HG02588 (cell line): ENCODE data around the gene ONECUT2.
"Not testable (repeated sequence)": the region's sequence is repeated elsewhere in the genome, so short reads cannot be mapped to it uniquely, and the experiment has no call there.

ENCODE experiments used
- ATAC-seq: cut with Tn5 transposase; IDR thresholded peaks from one replicate; pipeline ENCODE4 v1.9.1; 2021; ENCODE audit warnings: mild to moderate bottlenecking, moderate library complexity; ENCODE audit not compliant: unreplicated experiment

Gene ONECUT2

DNA sequence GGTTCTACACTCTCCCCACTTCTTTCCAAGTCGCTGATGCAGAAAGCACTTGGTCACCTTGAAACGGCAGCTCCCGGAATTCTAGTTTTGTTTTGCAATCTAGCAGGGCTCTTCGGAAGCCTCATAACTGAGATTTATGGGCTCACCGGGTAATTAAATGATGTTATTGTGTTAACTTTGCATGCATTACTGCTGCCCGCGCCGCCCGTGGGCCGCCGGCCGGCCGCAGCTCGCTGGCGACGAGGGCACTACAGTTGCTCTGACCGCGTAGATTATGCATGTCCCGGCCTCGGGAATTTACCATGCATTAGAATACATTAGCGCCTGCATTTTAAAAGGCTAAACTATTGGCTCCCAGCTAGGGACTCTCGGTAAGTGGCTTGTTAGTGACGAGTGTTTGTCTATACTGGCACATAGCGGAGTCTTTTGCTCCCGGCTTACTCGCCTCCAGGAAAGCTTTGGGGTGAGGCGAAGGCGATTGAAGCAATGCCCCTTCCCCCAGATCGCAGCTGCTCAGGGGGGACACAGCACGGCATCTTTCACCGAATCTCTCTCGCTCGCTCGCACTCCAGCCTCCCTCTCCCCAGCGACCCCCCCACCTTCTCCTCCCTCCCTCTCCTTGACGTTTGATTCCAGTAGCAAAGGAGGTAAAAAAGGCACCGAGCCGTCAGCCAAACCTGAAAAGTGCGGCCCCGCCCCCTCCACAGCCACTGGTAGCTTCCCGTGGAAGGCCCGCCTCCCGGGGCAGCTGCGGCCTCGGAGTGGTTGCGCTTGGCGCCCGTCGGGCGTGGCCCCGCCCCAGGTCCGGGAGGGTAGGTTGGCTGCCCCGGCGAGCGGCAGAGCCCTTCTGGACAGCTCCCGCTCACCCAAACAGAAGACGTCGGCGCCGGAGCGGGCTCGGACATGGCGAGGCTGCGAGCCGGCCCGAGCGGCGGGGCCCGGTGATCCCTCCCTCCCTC, at the start of gene ONECUT2:
ONECUT2 (plus strand) TSS at position 839 of the 959 bp plus-strand sequence. CDS start 343 bp downstream, outside the sequence.
- ATAC-seq, result peak; percentile 83

DNA sequence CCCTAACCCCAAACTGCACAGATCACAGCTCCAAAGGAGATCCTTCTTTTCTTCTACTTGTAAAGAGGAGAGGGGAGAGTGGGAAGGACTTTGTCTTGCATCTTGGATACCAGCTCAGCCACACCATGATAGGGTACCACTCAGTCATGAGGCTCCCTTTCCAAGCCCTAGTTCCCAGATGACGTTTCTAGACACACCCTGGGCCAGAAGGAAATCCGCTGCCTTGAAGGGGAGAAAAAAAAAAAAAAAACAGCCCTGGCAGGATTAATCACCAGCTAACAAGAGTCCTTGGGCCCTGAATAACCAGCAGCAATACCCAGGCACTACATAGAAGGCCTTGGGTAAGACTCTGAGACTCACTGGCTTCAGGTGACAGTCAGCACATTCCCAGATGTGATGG, 45.9 kb upstream of the ONECUT2 start:
- ATAC-seq, result no peak

DNA sequence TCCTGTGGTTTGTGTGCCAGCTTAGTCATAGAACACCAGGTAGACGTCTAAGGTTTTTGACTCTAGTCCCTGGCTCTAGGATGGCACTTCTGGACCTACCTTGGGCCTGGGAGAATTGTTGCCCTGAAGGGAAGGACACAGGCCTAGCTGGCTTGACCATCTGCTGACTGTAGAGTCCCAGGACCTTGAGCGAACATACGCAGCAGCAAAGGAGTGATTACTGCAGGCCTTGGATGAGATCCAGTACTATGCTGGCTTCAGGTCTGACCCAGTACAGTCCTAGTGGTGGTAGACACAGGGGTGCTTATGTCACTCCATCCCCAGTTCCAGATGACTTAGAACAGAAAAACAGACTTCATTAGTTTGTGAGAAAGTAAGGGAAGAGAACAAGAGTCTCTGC, 45.1 kb upstream of the ONECUT2 start:
- no peak for ATAC-seq

DNA sequence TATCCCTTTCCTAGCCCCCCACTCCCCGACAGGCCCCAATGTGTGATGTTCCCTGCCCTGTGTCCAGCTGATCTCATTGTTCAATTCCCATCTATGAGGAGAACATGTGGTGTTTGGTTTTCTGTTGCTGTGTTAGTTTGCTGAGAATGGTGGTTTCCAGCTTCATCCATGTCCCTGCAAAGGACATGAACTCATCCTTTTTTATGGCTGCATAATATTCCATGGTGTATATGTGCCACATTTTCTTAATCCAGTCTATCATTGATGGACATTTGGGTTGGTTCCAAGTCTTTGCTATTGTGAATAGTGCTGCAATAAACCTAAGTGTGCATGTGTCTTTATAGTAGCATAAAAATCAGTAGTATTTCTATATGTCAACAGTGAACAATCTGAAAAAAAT, 40.4 kb upstream of the ONECUT2 start:
- not testable (repeated sequence) for ATAC-seq

DNA sequence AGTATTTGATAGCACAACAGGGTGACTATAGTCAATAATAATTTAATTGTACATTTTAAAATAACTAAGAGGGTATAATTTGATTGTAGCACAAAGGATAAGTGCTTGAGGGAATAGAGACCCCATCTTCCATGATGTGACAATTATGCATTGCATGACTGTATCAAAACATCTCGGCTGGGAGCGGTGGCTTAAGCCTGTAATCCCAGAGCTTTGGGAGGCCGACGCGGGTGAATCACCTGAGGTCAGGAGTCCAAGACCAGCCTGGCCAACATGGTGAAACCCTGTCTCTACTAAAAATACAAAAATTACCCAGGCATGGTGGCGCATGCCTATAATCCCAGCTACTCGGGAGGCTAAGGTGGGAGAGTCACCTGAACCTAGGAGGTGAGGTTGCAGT, 38.3 kb upstream of the ONECUT2 start:
- ATAC-seq, result not testable (repeated sequence)

DNA sequence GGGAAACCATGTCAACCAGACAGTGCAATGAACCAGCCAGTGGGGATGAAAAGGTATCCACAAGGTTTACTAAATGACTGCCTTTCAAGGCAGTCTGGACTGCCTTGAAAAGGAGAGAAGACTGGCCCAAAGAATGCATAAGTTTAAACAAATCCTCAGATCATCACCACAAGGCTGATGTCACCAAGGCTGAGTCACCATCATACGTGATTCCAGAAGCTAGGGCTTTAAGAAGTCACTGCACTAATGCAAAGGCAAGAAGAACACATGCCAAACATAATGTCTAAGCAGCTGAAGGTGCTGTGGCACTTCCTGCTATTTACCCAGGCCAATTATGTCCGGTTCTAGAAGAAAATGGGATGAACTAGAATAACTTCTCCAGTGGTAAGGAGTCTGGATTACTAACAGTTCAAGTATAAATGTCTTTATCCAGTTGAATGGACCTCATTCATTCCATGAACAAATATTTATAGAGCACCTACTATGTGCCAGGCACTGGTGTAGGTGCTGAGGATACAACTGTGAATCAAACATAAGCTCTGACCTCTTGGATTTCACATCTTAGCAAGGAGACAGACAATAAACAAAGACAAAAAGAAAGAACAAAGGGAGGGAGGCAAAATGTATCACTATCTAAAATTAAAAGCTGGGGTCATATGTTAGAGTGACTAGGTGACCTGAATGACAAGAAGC, 37.6 kb upstream of the ONECUT2 start:
- no peak for ATAC-seq

DNA sequence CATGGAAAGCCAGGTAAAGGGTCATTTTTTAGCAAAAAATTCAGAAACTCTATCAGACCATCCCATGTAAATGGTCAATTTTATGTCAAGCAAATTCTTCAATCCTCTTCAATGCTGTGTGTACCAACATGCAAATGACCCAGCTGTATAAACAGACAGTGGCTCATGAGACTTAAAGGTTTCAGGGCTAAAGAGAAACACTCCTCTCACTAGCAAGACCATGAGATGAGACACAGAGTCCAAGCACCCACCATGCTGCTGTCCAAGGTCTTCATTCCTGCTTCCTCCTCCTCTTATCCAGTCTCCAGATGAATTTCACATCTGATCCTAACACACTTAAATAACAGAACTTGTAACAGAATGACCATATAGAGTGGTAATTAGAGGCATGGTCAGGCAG, 30.8 kb upstream of the ONECUT2 start:
- ATAC-seq, result no peak

DNA sequence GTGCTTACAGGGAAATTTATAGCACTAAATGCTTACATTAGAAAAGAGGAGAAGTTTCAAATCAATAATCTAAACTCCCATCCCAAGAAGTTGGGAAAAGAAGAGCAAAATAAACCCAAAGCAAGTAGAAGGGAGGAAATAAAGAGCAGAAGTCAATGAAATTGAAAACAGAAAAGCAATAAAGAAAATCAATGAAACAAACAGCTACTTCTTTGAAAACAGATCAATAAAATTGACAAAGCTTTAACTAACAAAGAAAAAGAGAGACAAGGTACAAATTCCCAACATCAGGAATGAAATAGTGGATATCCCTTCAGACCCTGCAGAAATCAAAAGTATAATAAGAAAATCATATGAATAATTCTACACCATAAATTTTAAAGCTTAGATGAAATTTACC, 25.5 kb upstream of the ONECUT2 start:
- no peak for ATAC-seq

DNA sequence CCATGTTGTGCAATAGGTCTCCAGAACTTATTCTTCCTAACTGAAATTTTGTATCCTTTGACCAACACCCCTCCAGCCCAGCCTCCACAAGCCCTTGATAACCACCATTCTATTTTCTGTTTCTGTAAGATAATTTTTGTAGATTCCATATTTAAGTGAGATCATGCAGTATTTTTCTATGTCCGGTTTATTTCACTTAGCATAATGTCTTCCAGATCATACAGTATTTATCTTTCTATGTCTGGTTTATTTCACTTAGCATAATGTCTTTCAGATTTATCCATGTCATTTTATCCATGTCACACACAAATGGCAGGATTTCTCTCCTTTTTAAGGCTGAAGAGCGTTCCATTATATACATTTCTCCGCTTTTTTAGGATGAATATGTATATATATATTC, 24.4 kb upstream of the ONECUT2 start:
- no peak for ATAC-seq

DNA sequence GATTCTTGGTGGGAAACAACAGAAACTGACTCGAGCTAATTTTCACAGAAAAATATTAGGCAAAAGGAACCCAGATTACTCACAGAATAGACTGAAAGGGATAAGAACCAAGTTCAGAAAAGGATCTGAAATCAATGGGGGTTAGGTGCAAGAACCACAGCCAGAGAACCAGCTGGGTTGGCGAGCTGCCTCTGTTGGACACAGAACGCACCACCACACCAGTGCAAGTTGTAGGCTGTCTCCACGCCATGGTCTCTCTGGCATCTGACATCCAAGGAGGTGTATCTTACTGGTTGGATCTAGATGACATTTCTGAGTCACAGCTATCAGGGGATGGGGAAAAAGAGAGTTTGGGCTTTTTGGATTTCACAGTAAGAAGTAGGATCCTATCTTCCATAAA, 18.6 kb upstream of the ONECUT2 start:
- ATAC-seq, result no peak

DNA sequence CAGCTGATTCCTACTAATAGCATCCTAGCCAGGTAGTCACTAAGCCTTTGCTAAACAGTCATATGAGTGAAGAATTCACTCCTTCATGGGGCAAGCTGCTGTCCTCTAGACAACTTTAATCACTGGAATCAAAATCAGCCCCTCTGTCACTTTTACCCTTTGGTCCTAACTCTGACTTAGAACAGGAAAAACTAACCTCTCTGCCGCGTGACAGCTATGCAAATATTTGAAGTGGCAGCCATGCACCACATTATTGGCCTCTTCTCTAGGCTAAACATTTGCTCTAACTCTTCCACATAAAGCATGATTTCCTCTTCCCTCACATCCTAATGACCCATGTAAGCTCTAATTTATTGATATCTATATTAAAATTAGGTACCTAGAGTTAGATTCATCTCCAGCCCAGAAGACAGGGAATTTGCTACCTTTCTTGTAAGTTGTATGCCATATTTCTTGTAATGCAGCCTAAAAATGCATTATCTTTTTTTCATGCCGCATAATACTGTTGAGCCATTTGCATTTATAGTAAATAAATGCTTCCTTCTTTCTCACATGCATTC, 12.8 kb upstream of the ONECUT2 start:
- no peak for ATAC-seq

DNA sequence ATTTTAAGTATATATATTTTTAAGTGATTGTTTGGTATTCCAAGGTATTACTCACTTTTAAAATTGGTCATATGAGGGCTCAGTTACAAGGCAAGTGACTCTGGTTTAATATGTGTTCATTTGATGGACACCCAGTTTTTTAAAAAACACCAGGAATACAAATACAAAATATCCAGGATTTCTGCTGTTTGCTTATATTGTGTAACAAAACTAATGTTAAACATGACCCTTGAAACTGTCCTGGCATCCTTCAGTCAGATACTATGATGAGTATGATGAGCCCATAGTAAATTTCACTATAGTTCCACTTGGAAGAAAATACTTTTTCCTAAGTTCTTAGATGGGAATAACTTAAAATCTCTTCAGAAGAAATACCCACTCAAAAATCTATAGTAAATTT, 11.4 kb upstream of the ONECUT2 start:
- ATAC-seq, result no peak

DNA sequence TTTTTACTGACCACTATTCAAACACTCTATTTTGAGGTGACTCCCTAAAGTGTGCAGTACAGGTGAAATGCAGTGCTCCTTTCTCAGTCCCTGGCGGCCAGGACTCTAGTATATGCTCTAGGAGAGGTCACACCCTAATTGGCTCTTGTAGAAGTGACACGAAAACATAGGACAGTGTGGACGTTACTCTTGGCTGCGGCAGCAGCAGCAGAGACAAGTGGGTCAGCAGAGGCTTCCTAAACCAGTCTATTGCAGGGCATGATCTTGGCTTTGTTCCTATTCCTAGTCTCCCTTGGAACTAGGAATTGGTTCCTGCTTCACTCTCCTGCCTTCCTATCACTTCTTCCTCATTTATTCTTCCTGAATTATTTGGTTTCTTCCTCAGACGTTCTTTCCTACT, 10.1 kb upstream of the ONECUT2 start:
- ATAC-seq, result no peak

DNA sequence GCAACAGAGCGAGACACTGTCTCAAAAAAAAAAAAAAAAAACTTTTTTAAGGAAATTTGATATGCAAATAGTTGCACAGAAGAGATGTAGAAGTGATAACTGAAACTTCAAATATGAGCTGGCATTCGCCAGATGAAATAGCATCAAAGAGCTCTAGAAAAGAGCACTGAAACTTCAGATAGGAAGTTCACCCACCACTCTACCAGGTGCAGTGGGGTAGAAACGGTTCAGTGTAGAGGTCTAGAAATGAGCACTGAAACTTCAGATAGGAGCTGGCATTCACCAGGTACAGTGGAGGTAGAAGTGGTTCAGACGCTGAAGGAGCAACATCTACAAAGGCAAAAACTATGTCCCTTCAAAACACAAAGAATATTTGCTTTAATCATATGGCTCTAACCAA, 9.0 kb upstream of the ONECUT2 start:
- ATAC-seq, result no peak

DNA sequence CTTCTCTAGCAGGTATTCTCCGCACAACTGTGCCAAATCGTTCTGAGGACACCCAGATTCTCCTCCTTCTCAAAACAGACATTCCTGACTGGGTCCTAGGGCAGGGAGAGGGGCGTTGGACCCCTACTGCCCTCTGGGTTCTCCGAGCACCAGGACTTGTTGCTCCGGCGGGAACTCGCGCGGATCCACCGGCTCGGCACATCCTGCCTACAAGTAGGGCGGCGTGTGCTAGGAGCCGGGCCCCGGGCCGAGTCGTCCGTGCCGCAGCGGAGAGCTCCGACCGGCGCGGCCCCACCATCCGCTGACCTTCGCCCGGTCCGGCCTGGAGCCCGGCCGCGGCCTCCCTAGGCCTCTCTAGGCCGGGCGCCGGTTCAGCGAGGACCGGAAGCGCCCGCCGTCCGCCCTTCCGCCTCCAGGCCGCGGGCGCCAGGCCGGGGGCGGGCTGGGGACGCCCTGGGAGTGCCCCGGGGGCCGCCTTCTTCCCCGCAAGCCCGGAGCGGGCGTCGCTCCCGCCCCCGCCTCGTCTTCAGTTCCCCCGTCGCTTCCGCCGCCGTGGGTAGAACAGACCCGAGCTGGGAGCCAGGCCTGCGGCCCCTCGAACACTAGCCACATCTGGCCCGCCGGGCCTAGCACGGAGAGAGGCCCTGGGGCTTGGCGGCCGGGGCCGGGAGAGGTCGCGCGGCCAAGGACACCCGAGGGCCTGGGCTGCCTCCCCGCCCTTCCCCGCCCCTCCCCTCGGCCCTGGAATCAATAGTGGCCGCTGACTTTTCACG, 7.6 kb upstream of the ONECUT2 start:
- no peak for ATAC-seq

DNA sequence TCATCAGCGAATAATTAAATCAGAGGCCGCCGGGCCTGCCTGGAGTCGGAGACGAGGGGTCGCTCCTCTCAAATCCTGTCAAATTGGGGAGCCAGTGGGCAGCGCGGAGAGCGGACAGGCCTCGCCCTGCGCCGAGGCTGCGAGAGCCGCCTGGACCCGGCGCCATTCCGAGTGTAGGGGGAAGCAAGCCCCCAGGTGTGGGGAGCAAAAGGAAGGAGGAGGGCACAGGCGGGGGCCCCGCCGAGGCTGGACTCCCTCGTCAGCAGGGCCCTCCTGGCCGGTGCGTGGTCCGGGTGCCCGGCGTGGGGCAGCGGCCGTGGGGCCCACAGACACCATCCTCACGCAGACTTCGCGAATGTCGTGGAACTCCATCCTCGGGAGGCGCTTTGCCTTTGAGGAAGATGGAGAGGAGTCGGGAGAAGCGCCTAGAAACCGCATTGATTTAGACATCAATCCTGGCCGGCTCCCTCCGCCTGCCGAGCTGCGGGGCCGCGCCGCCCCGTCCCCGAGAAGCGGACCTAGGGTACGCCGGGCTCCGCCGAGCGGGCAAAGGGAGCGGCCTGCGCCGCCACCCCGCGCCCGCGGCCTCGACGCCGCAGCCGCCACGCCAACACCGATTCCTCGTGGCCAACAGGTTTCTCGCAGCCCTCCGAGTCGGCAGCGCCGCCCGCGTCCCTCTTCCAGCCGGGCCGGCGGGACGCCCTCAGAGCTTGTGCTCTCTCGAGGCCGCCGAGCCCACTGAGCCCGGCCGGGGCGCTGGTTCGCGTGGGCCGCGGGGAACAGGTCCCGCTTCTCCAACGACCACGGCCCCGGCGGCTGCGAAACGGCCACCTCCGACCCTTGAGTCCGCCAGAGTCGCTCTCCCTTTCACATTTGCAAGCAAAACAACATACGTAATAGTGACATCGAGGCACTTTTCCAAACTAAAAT, 6.7 kb upstream of the ONECUT2 start:
- no peak for ATAC-seq

DNA sequence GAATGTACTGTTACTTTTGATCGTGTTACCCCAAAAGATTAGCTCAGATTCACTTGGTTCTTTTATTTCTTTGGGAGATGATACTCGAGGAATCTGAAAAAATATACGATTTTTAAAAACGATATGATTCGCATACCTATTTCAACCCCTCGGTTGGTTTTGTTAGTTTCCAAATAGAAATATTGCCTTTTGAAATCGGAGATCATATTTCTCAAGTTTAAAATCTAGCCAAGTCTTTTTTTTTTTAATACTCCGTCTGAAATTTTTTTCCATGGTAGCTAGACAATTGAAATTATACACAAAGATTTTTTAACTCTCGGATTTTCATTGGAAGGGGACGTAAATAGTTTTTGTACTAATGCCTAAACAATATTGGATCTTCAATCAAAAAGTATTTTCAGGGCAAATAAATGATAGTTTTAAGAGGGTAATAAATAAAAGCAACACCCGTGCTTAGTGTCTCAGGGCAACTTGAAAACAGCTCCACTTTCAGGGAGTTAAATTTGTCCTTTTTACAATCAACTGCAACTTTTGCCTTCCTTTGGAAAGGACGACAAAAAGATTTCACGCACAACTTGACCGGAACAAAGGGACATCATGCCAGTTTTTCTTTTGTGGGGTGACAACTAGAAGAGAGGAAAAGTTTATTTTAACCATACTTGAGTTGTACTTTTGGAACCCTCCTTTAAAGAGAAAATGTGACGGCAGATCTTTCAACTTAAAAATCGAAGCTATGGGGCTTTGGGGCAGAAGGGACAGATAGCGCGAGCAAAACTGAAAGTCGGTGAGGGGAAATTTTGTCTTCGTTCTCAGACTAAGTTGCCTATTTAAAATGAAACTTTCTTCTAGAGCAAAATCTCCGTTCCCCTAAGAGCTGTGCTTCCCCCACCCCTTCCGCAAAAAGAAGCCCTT, 5.8 kb upstream of the ONECUT2 start:
- no peak for ATAC-seq

DNA sequence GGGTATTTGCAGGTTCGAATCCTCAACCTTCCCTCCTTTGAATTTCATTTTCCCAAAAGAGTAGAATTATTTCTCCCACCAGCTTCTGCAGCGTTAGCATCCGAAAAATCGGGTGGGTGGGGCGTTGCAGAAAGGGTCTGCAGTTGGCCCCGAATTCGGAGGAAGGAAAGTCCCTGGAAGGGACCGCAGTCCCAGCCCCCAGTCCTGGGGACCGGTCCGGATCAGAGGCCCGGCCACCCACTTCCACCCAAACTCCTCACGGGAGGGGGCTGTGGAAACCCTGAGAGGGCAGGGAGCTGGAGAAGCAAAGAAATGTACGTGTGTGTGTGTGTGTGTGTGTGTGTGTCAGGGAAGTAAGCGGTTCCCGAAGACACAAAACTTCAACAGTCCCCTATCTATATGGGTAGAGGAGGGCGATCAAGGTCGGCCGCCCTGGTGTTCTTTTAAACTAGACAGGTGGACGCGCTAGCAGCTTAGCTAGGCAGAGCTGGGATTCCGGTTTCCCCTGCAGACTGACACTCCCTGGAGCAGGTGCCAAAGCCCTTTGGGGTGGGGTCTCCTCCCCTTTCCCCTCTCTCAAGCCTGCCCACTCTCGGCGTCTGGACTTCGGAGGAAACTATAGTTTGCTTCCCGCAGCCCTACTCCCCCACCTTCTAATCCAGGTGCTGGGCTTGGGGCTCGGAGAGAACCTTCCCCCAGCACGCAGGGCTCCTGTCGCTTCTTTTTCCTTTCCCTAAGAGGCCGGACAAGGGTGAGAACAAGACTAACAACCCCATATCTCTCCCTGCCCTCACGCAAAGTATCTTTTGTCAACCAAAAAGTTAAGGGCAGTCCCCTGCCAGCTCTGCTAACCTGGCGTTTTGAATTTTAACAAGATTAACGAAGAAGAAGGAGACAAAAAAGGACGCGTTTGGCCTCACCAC, 4.8 kb upstream of the ONECUT2 start:
- no peak for ATAC-seq
